Gastroesophageal sphincter (tissue), 3 donors: ENCODE measurements around the gene LDLRAD3.

Source experiments
- CTCF ChIP-seq, 4 experiments: fragments of 200-600 bp in 2 of 4; fragments of 450-650 bp in 2 of 4; sonication (generic) in 1 of 4; IDR thresholded peaks; one replicate each; pipeline ENCODE4 v1.5.1; 2017 to 2019; ENCODE audit warnings: antibody characterized with exemption in 4 of 4, mild to moderate bottlenecking in 2 of 4, moderate library complexity in 2 of 4
- POLR2AphosphoS5 ChIP-seq: sonication (generic); formaldehyde crosslinking; IDR thresholded peaks from one replicate; pipeline ENCODE4 v1.6.1; 2017; ENCODE audit warnings: antibody characterized with exemption

GRCh38 chr11:36019005-36019596 lies 75.2 kb downstream of the LDLRAD3 start:
- no peak for TF ChIP-seq POLR2AphosphoS5
- no peak for TF ChIP-seq CTCF (IDR thresholded peaks at IDR 0.05)
